GM21390 (cell line): Measurements from ENCODE around the gene NUP88.

ENCODE experiments used
- ATAC-seq: cut with Tn5 transposase; IDR thresholded peaks from one replicate; pipeline ENCODE4 v1.9.1; 2021; ENCODE audit not compliant: unreplicated experiment

Gene NUP88

GRCh38 chr17:5419959-5420653 lies 644 bp upstream of the NUP88 start, which contains the start of gene RPAIN:
TSS of gene RPAIN (plus strand) at chr17:5420182. CDS start at chr17:5420211, 29 bp downstream.
- ATAC-seq = peak; percentile 56

- no peak for ATAC-seq
Observed at GRCh38 chr17:5418858-5419355, 555 bp downstream of the NUP88 start.

GRCh38 chr17:5416901-5417300 lies 2.6 kb downstream of the NUP88 start:
- no peak for ATAC-seq

- ATAC-seq = no peak
Observed at GRCh38 chr17:5413682-5414081, 5.8 kb downstream of the NUP88 start.

- no peak for ATAC-seq
Observed at GRCh38 chr17:5410594-5411272, 8.7 kb downstream of the NUP88 start.

- ATAC-seq = no peak
Observed at GRCh38 chr17:5408186-5408585, 11.3 kb downstream of the NUP88 start.

GRCh38 chr17:5405400-5405799 lies 14.1 kb downstream of the NUP88 start:
- no peak for ATAC-seq

- ATAC-seq = no peak
Observed at GRCh38 chr17:5399767-5400166, 19.7 kb downstream of the NUP88 start.

GRCh38 chr17:5396612-5397011 lies 22.9 kb downstream of the NUP88 start:
- no peak for ATAC-seq

- no peak for ATAC-seq
Observed at GRCh38 chr17:5391678-5392077, 27.8 kb downstream of the NUP88 start.

GRCh38 chr17:5381542-5381941 lies 37.9 kb downstream of the NUP88 start:
- no peak for ATAC-seq

- ATAC-seq = no peak
Observed at GRCh38 chr17:5380491-5381135, 38.8 kb downstream of the NUP88 start.

GRCh38 chr17:5379351-5380107 lies 39.9 kb downstream of the NUP88 start:
- no peak for ATAC-seq

GRCh38 chr17:5378566-5379207 lies 40.8 kb downstream of the NUP88 start:
- ATAC-seq = no peak

GRCh38 chr17:5373112-5373511 lies 46.4 kb downstream of the NUP88 start:
- no peak for ATAC-seq

- ATAC-seq = no peak
Observed at GRCh38 chr17:5370411-5370810, 49.1 kb downstream of the NUP88 start.

- no peak for ATAC-seq
Observed at GRCh38 chr17:5365831-5366230, 53.6 kb downstream of the NUP88 start.

- ATAC-seq = no peak
Observed at GRCh38 chr17:5364696-5365095, 54.8 kb downstream of the NUP88 start.

- no peak for ATAC-seq
Observed at GRCh38 chr17:5364156-5364555, 55.3 kb downstream of the NUP88 start.

GRCh38 chr17:5362162-5362811 lies 57.2 kb downstream of the NUP88 start:
- ATAC-seq = no peak
